Measurements from ENCODE around the gene OR13C8. TPM values are rescaled to one million over a fixed set of nuclear protein-coding genes. Genes with fewer than 3 reads are reported as not detected.

OR13C8 gene
- total RNA-seq, 1 experiment from 2014 or later: not detected

DNA sequence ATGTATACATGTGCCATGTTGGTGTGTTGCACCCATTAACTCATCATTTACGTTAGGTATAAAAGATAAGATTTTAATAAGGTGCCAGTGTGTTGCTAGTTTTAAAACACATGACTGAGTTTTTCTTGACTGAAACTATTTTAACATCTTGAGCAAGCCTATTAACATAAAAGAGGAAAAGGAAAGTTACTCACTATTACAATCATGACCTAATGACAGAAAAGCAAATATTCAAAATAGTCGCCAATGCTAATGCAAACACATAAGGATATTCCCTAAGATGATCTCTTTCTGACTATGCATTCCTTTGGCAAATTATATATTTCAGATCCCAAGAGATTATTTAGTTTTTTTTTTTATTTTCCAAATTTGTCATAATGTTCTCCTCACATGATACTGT lies 42.2 kb downstream of the OR13C8 start:
- no peak overlapping the region for H3K9ac ChIP-seq (ENCODE audit: low read length)
- H2AFZ ChIP-seq (ENCODE audit: low read depth, low read length, poor library complexity, severe bottlenecking): no peak overlapping the region
- RAD21 ChIA-PET (ENCODE audit: low non-redundant PET in 1 of 2, low total read pairs in 2 of 2, uncharacterized antibody in 2 of 2, unreplicated experiment in 2 of 2): no interaction called here
- H3K36me3 ChIP-seq (ENCODE audit: control insufficient read depth in 1 of 2, insufficient read depth in 2 of 2, low read length in 2 of 2): no peaks in the 10 kb centered on the region
- BruUV-seq (replicated peaks): no TSS peak
- H3K4me1 ChIP-seq (ENCODE audit: control insufficient read depth in 1 of 2, insufficient read depth in 2 of 2, low read length in 2 of 2): no peaks in the 10 kb centered on the region
- intact Hi-C loops (cut with micrococcal nuclease): no loop called here
- no peaks in the 10 kb centered on the region for H3K9me3 ChIP-seq (ENCODE audit: control insufficient read depth in 1 of 2, insufficient read depth in 1 of 2, low read depth in 1 of 2, low read length in 2 of 2)
- no peak for ATAC-seq
- H3K27me3 ChIP-seq (ENCODE audit: insufficient read depth, low read length): no peaks in the 10 kb centered on the region
- H3K9me2 ChIP-seq (ENCODE audit: insufficient read depth): no peaks in the 10 kb centered on the region
- POLR2A ChIA-PET: no interaction called here
- H3K27ac ChIP-seq (ENCODE audit: low read depth, low read length): no peak overlapping the region
- no peaks in the 10 kb centered on the region for H4K20me1 ChIP-seq (ENCODE audit: insufficient read depth)
- DNase-seq (ENCODE audit: low read depth, low spot score): no peak
- TF ChIP-seq EZH2 (IDR thresholded peaks at IDR 0.05): no peak
- TF ChIP-seq ZNF274 (IDR thresholded peaks at IDR 0.05; ENCODE audit: low read depth, low read length): no peak
- no peak for TF ChIP-seq SRF (IDR thresholded peaks at IDR 0.05; ENCODE audit: low read depth)
- no peak for TF ChIP-seq ELF1 (IDR thresholded peaks at IDR 0.05; ENCODE audit: borderline replicate concordance, low read depth)
- no peak overlapping the region for H3K4me3 ChIP-seq (replicated peaks in 1 of 2; ENCODE audit: low read depth in 1 of 2, low read length in 2 of 2)
- CTCF ChIA-PET: no interaction called here
- H3K4me2 ChIP-seq (ENCODE audit: low read length): no peak overlapping the region
- no peaks in the 10 kb centered on the region for H3K79me2 ChIP-seq (ENCODE audit: insufficient read depth, low read length)

DNA sequence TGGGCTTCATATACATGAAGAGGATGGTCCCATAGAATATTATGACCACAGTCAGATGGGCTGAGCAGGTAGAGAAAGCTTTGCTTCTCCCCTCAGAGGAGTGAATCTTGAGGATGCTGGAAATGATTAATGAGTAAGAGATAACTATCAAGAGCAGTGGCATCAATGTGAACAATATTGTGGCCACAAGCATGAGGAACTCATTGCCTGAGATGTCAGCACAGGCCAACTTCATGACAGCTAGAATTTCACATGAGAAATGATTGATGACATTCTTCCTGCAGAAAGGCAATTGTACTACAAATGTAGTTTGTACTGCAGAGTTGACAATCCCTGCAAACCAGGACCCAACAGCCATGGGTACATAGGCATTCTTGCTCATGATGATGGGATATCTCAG lies 48.5 kb downstream of the OR13C8 start:
- no peaks in the 10 kb centered on the region for H3K36me3 ChIP-seq (ENCODE audit: control insufficient read depth in 1 of 2, insufficient read depth in 2 of 2, low read length in 2 of 2)
- H2AFZ ChIP-seq (ENCODE audit: low read depth, low read length, poor library complexity, severe bottlenecking): no peak overlapping the region
- POLR2A ChIA-PET: no interaction called here
- H3K4me2 ChIP-seq (ENCODE audit: low read length): no peak overlapping the region
- BruUV-seq (replicated peaks): no TSS peak
- H3K9ac ChIP-seq (ENCODE audit: low read length): no peak overlapping the region
- CTCF ChIA-PET: no interaction called here
- H4K20me1 ChIP-seq (ENCODE audit: insufficient read depth): no peaks in the 10 kb centered on the region
- no peaks in the 10 kb centered on the region for H3K9me2 ChIP-seq (ENCODE audit: insufficient read depth)
- H3K27me3 ChIP-seq (ENCODE audit: insufficient read depth, low read length): no peaks in the 10 kb centered on the region
- RAD21 ChIA-PET (ENCODE audit: low non-redundant PET in 1 of 2, low total read pairs in 2 of 2, uncharacterized antibody in 2 of 2, unreplicated experiment in 2 of 2): no interaction called here
- no peaks in the 10 kb centered on the region for H3K4me1 ChIP-seq (ENCODE audit: control insufficient read depth in 1 of 2, insufficient read depth in 2 of 2, low read length in 2 of 2)
- ATAC-seq (no peak), DNase-seq (ENCODE audit: low read depth, low spot score) (no peak)
- no peak overlapping the region for H3K27ac ChIP-seq (ENCODE audit: low read depth, low read length)
- no peaks in the 10 kb centered on the region for H3K79me2 ChIP-seq (ENCODE audit: insufficient read depth, low read length)
- intact Hi-C loops (cut with micrococcal nuclease): no loop called here
- H3K9me3 ChIP-seq (ENCODE audit: control insufficient read depth in 1 of 2, insufficient read depth in 1 of 2, low read depth in 1 of 2, low read length in 2 of 2): no peaks in the 10 kb centered on the region
- H3K4me3 ChIP-seq (replicated peaks in 1 of 2; ENCODE audit: low read depth in 1 of 2, low read length in 2 of 2): no peak overlapping the region
- TF ChIP-seq EGR1 (IDR thresholded peaks at IDR 0.05; ENCODE audit: low read depth) (no peak), TCF7L2 (IDR thresholded peaks at IDR 0.05; ENCODE audit: borderline replicate concordance, extremely low read depth, insufficient read depth, insufficient read length) (no peak), FOSL1 (IDR thresholded peaks at IDR 0.05; ENCODE audit: low read depth) (no peak), SIN3A (IDR thresholded peaks at IDR 0.05; ENCODE audit: low read depth) (no peak), EZH2phosphoT487 (IDR thresholded peaks at IDR 0.05; ENCODE audit: borderline replicate concordance) (no peak), SP1 (IDR thresholded peaks at IDR 0.05; ENCODE audit: low read depth) (no peak), POLR2AphosphoS5 (IDR thresholded peaks at IDR 0.05; ENCODE audit: low read depth, low read length) (no peak), YY1 (IDR thresholded peaks at IDR 0.05; ENCODE audit: extremely low read depth, insufficient replicate concordance, low read depth, low read length) (no peak), ELF1 (IDR thresholded peaks at IDR 0.05; ENCODE audit: borderline replicate concordance, low read depth) (no peak), SRF (IDR thresholded peaks at IDR 0.05; ENCODE audit: low read depth) (no peak), RAD21 (IDR thresholded peaks at IDR 0.05; ENCODE audit: low read depth) (no peak), CBX3 (IDR thresholded peaks at IDR 0.05; ENCODE audit: low read depth) (no peak), ZNF274 (IDR thresholded peaks at IDR 0.05; ENCODE audit: low read depth, low read length) (no peak)
- TF ChIP-seq, protein P1, sequence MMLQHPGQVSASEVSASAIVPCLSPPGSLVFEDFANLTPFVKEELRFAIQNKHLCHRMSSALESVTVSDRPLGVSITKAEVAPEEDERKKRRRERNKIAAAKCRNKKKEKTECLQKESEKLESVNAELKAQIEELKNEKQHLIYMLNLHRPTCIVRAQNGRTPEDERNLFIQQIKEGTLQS (IDR thresholded peaks at IDR 0.05): no peak
- TF ChIP-seq, protein P2, sequence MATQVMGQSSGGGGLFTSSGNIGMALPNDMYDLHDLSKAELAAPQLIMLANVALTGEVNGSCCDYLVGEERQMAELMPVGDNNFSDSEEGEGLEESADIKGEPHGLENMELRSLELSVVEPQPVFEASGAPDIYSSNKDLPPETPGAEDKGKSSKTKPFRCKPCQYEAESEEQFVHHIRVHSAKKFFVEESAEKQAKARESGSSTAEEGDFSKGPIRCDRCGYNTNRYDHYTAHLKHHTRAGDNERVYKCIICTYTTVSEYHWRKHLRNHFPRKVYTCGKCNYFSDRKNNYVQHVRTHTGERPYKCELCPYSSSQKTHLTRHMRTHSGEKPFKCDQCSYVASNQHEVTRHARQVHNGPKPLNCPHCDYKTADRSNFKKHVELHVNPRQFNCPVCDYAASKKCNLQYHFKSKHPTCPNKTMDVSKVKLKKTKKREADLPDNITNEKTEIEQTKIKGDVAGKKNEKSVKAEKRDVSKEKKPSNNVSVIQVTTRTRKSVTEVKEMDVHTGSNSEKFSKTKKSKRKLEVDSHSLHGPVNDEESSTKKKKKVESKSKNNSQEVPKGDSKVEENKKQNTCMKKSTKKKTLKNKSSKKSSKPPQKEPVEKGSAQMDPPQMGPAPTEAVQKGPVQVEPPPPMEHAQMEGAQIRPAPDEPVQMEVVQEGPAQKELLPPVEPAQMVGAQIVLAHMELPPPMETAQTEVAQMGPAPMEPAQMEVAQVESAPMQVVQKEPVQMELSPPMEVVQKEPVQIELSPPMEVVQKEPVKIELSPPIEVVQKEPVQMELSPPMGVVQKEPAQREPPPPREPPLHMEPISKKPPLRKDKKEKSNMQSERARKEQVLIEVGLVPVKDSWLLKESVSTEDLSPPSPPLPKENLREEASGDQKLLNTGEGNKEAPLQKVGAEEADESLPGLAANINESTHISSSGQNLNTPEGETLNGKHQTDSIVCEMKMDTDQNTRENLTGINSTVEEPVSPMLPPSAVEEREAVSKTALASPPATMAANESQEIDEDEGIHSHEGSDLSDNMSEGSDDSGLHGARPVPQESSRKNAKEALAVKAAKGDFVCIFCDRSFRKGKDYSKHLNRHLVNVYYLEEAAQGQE (IDR thresholded peaks at IDR 0.05; ENCODE audit: low read depth): no peak
- TF ChIP-seq, protein P3, sequence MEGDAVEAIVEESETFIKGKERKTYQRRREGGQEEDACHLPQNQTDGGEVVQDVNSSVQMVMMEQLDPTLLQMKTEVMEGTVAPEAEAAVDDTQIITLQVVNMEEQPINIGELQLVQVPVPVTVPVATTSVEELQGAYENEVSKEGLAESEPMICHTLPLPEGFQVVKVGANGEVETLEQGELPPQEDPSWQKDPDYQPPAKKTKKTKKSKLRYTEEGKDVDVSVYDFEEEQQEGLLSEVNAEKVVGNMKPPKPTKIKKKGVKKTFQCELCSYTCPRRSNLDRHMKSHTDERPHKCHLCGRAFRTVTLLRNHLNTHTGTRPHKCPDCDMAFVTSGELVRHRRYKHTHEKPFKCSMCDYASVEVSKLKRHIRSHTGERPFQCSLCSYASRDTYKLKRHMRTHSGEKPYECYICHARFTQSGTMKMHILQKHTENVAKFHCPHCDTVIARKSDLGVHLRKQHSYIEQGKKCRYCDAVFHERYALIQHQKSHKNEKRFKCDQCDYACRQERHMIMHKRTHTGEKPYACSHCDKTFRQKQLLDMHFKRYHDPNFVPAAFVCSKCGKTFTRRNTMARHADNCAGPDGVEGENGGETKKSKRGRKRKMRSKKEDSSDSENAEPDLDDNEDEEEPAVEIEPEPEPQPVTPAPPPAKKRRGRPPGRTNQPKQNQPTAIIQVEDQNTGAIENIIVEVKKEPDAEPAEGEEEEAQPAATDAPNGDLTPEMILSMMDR (IDR thresholded peaks at IDR 0.05 in 2 of 3, conservative IDR thresholded peaks at IDR 0.05 in 1 of 3; ENCODE audit: borderline replicate concordance in 1 of 3, insufficient read depth in 1 of 3, low read depth in 2 of 3, low read length in 2 of 3): no peak
